Fibroblast of skin of left quadriceps (primary cell): ENCODE measurements around the gene CIAO2A.
A peak's percentile ranks its signal among the peaks of the same experiment; 100 is the strongest.
"Not testable (repeated sequence)": the region's sequence is repeated elsewhere in the genome, so short reads cannot be mapped to it uniquely, and the experiment has no call there.

Experiments used
- DNase-seq, 2 experiments: peaks; one replicate each; pipeline ENCODE4 v3.0.0-alpha.2; 2013; ENCODE audit warnings: low read depth in 2 of 2

Gene CIAO2A, protein sequence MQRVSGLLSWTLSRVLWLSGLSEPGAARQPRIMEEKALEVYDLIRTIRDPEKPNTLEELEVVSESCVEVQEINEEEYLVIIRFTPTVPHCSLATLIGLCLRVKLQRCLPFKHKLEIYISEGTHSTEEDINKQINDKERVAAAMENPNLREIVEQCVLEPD

GRCh38 chr15:64093627-64094417 is at the start of gene CIAO2A:
Gene CIAO2A (minus strand): TSS chr15:64093838. CDS start chr15:64093768, 70 bp downstream.
- DNase-seq, result peak; percentile 97

DNA sequence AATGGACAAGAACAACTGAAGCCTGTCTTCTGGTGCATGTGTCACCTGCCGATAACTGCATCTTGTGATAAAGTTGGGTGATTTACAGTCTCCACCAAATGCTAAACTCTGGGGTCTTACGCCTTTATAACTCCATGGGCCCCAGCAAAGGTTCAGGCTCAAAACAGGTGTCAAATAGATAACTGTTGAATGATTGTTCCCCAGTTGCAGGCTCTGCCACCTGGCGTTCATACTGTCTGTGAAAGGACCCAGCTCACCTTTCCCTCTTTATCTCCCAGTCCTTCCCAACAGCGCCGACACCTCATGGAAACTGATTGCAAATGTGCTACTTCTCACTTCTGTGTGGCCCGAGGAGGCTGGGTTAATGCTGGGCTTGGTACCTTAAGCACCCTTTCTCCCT is 49.6 kb upstream of the CIAO2A start:
- DNase-seq, result no peak

DNA sequence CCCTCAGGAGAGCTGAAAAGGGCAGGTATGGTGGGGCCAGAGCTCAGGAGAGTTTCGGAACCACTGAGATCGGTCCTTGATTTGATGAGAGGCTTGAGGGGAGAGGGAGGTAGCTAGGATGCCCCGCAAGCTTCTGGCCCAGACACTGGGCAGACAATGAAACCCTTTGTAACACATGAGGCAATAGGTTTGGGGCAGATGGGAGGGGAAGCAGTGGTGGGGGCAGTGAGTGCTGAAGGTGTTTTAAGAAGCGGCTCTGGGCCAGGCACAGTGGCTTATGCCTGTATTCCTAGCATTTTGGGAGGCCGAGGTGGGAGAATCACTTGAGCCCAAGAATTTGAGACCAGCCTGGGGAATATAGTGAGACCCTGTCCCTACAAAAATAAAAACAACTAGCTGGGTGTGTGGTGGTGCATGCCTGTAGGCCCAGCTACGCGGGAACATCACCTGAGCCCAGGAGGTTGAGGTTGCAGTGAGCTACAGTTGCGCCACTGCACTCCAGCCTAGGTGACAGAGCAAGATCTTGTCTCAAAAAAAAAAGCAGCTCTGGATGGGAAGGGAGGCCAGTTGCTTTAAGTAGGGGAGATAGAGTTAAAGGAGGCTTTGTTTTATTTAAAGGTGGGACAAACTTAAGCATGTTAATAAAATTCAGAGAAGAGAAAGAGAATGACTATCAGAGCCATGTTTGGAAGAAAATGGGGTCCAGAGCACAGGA is 48.3 kb upstream of the CIAO2A start:
- no peak for DNase-seq

- no peak for DNase-seq
Measured at GRCh38 chr15:64138331-64138941, 44.8 kb upstream of the CIAO2A start.

GRCh38 chr15:64137226-64137833 is 43.7 kb upstream of the CIAO2A start:
- no peak for DNase-seq

DNA sequence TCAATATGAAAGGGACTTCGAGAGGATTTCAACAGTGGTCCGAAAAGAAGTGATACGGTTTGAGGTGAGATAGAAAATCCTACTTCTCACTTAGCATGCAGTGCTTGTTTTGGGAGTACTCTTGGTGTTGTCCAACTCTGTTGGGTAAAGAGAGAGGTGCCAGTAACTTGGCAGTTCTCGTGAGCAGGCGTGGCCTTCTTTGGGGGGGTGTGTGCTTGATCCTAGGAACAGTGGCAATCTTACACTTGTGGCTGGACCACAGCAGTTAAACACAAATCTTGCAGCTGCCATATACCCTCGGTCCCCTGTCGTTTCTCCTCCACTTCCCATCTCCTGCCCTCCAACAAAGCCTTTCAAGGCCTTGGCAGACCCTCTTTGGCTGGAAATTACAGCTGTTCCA is 42.7 kb upstream of the CIAO2A start:
- no peak for DNase-seq

- DNase-seq, result no peak
Measured at GRCh38 chr15:64134345-64134829, 40.7 kb upstream of the CIAO2A start.

GRCh38 chr15:64133623-64134344 is 40.1 kb upstream of the CIAO2A start:
- DNase-seq, result no peak

GRCh38 chr15:64132217-64132616 is 38.6 kb upstream of the CIAO2A start:
- DNase-seq, result no peak

GRCh38 chr15:64131547-64131946 is 37.9 kb upstream of the CIAO2A start:
- DNase-seq, result no peak

GRCh38 chr15:64130159-64130558 is 36.5 kb upstream of the CIAO2A start:
- no peak for DNase-seq

- no peak for DNase-seq
Measured at GRCh38 chr15:64127521-64128270, 34.1 kb upstream of the CIAO2A start.

DNA sequence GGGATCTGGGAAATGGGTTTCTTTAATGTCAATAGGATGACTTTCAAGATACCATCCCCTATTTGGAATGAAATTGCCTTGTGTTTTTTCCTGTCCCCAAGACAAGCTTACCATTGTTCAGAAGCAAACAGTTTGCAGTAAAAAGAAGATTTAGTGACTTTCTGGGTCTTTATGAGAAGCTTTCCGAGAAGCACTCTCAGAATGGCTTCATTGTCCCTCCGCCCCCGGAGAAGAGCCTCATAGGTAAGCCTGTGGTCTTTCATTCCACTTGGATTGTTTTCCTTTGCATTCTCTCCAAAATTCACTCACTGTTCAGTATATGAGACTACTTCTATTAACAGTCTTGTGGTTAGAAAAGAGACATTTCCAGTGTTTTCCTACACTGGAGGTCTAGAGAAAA is 32.3 kb upstream of the CIAO2A start:
- no peak for DNase-seq

GRCh38 chr15:64122936-64123351 is 29.3 kb upstream of the CIAO2A start:
- DNase-seq, result no peak

GRCh38 chr15:64122444-64122843 is 28.8 kb upstream of the CIAO2A start:
- no peak for DNase-seq

- DNase-seq, result no peak
Measured at GRCh38 chr15:64121614-64122013, 28.0 kb upstream of the CIAO2A start.

DNA sequence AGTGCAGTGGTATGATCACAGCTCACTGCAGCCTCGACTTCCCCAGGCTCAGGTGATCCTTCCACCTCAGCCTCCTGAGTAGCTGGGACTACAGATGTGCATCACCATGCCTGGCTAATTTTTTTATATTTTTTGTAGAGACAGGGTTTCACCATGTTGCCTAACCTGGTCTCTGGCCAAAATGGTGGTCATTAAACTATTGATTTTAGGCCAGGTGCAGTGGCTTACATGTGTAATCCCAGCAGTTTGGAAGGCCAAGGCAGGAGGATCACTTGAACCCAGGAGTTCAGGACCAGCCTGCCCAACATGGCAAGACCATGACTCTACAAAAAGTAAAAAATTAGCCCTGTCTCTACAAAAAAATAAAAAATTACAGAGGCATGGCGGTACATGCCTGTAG is 26.7 kb upstream of the CIAO2A start:
- DNase-seq, result not testable (repeated sequence)

GRCh38 chr15:64117759-64118487 is 24.3 kb upstream of the CIAO2A start:
- no peak for DNase-seq

DNA sequence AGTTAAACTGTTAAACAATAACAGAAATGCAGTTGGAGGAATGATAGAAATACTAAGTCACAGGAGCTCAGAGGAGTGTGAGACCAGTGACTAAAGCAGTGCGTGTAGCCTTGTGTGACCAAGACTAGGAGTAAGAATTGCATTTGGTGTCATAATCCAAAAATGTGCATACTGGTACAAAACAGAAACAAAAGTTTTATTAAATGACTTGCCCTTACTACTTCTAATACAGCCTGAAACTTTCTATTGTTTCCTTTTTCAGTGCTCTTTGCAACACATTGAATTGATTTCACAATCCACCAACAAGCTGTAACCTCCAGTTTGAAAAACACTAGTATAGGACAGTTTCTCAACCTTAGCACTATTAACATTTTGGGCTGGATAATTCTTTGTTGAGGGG is 19.3 kb upstream of the CIAO2A start:
- DNase-seq, result no peak
